Activated CD4-positive, alpha-beta T cell treated with anti-CD3 and anti-CD28 coated beads for 36 hours (primary cell): ENCODE measurements around the gene KCNMB2. TPM values are rescaled to one million over a fixed set of nuclear protein-coding genes. Genes with fewer than 3 reads are reported as not detected.
"Not testable (repeated sequence)": the region's sequence is repeated elsewhere in the genome, so short reads cannot be mapped to it uniquely, and the experiment has no call there.

ENCODE experiments used
- ATAC-seq: fragments of 200-7000 bp; cut with Tn5 transposase; one replicate; pipeline ENCODE4 v1.10.0; 2021; ENCODE audit warnings: mild to moderate bottlenecking, moderate library complexity
- CTCF ChIA-PET: fragments of 350-600 bp; sonication (Branson Sonifier 250); formaldehyde crosslinking; loops from one replicate; lab custom pipeline; 2021; ENCODE audit warnings: antibody characterized with exemption; lab: Charles Lee
- POLR2A ChIA-PET: fragments of 350-600 bp; sonication (Branson Sonifier 250); formaldehyde crosslinking; loops from one replicate; lab custom pipeline; 2021; ENCODE audit warnings: antibody characterized with exemption, inconsistent platforms; lab: Charles Lee
- DNase-seq: peaks from one replicate; pipeline ENCODE4 v3.0.0-alpha.2; 2020
- H3K27ac Mint-ChIP-seq: one replicate; pipeline ENCODE4 v1.8.0; 2021; ENCODE audit warnings: mixed read lengths
- H3K27me3 Mint-ChIP-seq: one replicate; pipeline ENCODE4 v1.8.0; 2021; ENCODE audit warnings: mixed read lengths
- H3K36me3 Mint-ChIP-seq: one replicate; pipeline ENCODE4 v1.8.0; 2021; ENCODE audit warnings: low read depth, mixed read lengths
- H3K4me1 Mint-ChIP-seq: one replicate; pipeline ENCODE4 v1.8.0; 2021; ENCODE audit warnings: mixed read lengths
- H3K4me3 Mint-ChIP-seq: one replicate; pipeline ENCODE4 v1.8.0; 2021; ENCODE audit warnings: mild to moderate bottlenecking, moderate library complexity, mixed read lengths
- H3K9me3 Mint-ChIP-seq: one replicate; pipeline ENCODE4 v1.8.0; 2021; ENCODE audit warnings: low read depth, mixed read lengths
- intact Hi-C, 2 experiments: fragments of 100-400 bp; cut with DNase I in 1 of 2; cut with micrococcal nuclease in 1 of 2; formaldehyde crosslinking; loops; one replicate each; pipeline versions ENCODE4 v1.14.2 to v1.15.1; 2022 to 2024; cut with DNase I, micrococcal nuclease
- total RNA-seq, 2 experiments: library from RNA; stranded (reverse); gene quantifications; one replicate each; pipeline ENCODE4 v1.2.3, GENCODE V29; 2021

KCNMB2 gene
- total RNA-seq, 2 experiments from 2014 or later: not detected

DNA sequence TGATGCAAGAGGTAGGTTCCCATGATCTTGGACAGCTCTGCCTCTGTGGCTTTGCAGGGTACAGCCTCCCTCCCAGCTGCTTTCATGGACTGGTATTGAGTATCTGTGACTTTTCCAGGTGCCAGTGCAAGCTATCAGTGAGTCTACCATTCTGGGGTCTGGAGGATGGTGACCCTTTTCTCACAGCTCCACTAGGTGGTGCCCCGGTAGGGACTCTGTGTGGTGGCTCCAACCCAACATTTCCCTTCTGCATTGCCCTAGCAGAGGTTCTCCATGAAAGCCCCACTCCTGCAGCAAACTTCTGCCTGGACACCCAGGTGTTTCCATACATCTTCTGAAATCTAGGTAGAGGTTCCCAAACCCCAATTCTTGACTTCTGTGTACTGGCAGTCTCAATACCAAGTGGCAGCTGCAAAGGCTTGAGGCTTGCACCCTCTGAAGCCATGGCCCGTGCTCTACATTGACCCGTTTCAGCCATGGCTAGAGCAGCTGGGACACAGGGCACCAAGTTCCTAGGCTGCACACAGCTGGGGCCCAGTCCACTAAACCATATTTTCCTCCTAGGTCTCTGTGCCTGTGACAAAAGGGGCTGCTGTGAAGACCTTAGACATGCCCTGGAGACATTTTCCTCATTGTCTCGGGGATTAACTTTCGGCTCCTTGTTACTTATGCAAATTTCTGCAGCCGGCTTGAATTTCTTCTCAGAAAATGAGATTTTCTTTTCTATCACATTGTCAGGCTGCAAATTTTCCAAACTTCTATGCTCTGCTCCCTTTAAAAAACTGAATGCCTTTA, 209.8 kb downstream of the KCNMB2 start:
- H3K36me3 Mint-ChIP-seq, intact Hi-C loops, H3K4me3 Mint-ChIP-seq, POLR2A ChIA-PET, DNase-seq, ATAC-seq, H3K4me1 Mint-ChIP-seq, CTCF ChIA-PET, H3K9me3 Mint-ChIP-seq, H3K27ac Mint-ChIP-seq, H3K27me3 Mint-ChIP-seq: not testable (repeated sequence)

- Mint-ChIP-seq H3K27ac (no peak overlapping the region), H3K36me3 (no peaks in the 10 kb centered on the region), H3K4me3 (no peak overlapping the region), H3K27me3 (peaks cover 3% of the 10 kb centered on the region), H3K9me3 (peaks cover 7% of the 10 kb centered on the region), H3K4me1 (no peaks in the 10 kb centered on the region)
- ATAC-seq (no peak), DNase-seq (no peak)
- POLR2A ChIA-PET: no interaction called here
- intact Hi-C loops: no loop called here
- CTCF ChIA-PET: no interaction called here
Measured at GRCh38 chr3:178748874-178749273, 212.6 kb downstream of the KCNMB2 start.

GRCh38 chr3:178749471-178749870, 213.2 kb downstream of the KCNMB2 start:
- Mint-ChIP-seq H3K36me3 (no peaks in the 10 kb centered on the region), H3K27ac (no peak overlapping the region), H3K27me3 (peaks cover 3% of the 10 kb centered on the region), H3K4me3 (no peak overlapping the region), H3K9me3 (peaks cover 9% of the 10 kb centered on the region), H3K4me1 (no peaks in the 10 kb centered on the region)
- intact Hi-C loops: no loop called here
- CTCF ChIA-PET: no interaction called here
- DNase-seq (no peak), ATAC-seq (no peak)
- POLR2A ChIA-PET: no interaction called here

DNA sequence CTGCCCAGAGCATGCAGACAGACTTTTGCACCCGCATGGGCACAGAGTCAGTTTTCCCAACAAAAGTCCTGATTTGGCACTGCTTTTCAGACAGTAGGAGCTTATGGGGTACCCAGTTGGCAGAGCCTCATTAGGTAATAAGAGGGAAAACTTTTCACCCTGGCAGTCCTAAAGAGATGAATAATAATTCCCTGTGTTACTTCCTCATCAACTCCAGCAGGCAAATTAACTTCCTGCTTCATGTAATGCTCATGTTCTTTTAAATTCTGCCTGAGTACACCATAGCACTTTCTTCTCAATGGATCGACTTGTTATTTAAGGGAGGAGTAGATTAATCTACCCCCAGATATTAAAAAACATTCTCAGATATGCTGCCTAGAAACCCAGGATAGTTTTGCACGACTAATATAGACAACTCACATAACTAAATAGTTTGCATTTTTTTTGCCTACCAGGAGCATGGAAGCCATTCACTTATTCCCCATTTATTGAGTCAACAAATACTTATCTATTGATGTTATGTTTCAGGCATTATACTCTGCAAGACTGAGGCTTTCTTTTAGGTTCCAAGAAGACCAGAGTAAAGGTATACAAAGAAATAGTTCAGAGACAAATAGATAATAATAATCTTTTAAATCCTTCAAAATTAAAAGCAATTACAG, 214.5 kb downstream of the KCNMB2 start:
- Mint-ChIP-seq H3K27me3 (peaks cover 3% of the 10 kb centered on the region), H3K4me3 (no peak overlapping the region), H3K27ac (no peak overlapping the region), H3K9me3 (peaks cover 5% of the 10 kb centered on the region), H3K4me1 (no peaks in the 10 kb centered on the region), H3K36me3 (no peaks in the 10 kb centered on the region)
- intact Hi-C loops: no loop called here
- CTCF ChIA-PET: no interaction called here
- ATAC-seq (no peak), DNase-seq (no peak)
- POLR2A ChIA-PET: no interaction called here

- intact Hi-C loops: no loop called here
- DNase-seq: no peak
- H3K9me3 Mint-ChIP-seq: peaks cover 2% of the 10 kb centered on the region
Measured at GRCh38 chr3:178752843-178753242, 216.6 kb downstream of the KCNMB2 start.

GRCh38 chr3:178754852-178755510, 218.7 kb downstream of the KCNMB2 start:
- POLR2A ChIA-PET: no interaction called here
- H3K9me3 Mint-ChIP-seq: peaks cover 2% of the 10 kb centered on the region
- H3K4me1 Mint-ChIP-seq: no peaks in the 10 kb centered on the region
- ATAC-seq (no peak), DNase-seq (no peak)
- no peaks in the 10 kb centered on the region for H3K36me3 Mint-ChIP-seq
- CTCF ChIA-PET: no interaction called here
- peaks cover 3% of the 10 kb centered on the region for H3K27me3 Mint-ChIP-seq
- intact Hi-C loops: no loop called here
- H3K27ac Mint-ChIP-seq: no peak overlapping the region
- no peak overlapping the region for H3K4me3 Mint-ChIP-seq

More at GRCh38 chr3:178752843-178753242, 216.6 kb downstream of the KCNMB2 start:
- Mint-ChIP-seq H3K27ac (no peak overlapping the region), H3K27me3 (peaks cover 3% of the 10 kb centered on the region), H3K4me3 (no peak overlapping the region), H3K4me1 (no peaks in the 10 kb centered on the region), H3K36me3 (no peaks in the 10 kb centered on the region)
- ChIA-PET POLR2A (no interaction called here), CTCF (no interaction called here)
- no peak for ATAC-seq

DNA sequence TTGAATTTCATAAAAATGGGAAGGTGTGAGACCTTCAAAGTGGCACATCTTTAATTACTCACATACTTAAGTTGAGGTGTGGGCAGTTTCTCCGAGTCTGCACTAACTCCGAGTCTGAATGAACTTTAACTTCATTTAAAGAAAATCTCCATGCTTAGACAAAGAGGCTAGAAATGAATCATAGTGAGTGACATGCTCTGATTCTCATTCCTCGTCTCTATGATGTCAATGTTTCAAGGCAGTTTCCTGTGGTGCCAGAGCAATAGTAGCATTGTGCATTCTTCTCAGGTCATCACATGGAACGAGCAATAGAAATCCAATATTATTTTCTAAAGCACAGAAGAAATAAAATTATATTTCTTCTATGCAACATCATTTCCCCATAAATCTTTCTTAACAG, 224.8 kb downstream of the KCNMB2 start:
- no peaks in the 10 kb centered on the region for H3K27me3 Mint-ChIP-seq
- POLR2A ChIA-PET: no interaction called here
- no peak for ATAC-seq
- no peak overlapping the region for H3K27ac Mint-ChIP-seq
- intact Hi-C loops: no loop called here
- H3K36me3 Mint-ChIP-seq: no peaks in the 10 kb centered on the region
- H3K9me3 Mint-ChIP-seq: no peaks in the 10 kb centered on the region
- no peaks in the 10 kb centered on the region for H3K4me1 Mint-ChIP-seq
- DNase-seq: no peak
- H3K4me3 Mint-ChIP-seq: no peak overlapping the region
- CTCF ChIA-PET: no interaction called here

DNA sequence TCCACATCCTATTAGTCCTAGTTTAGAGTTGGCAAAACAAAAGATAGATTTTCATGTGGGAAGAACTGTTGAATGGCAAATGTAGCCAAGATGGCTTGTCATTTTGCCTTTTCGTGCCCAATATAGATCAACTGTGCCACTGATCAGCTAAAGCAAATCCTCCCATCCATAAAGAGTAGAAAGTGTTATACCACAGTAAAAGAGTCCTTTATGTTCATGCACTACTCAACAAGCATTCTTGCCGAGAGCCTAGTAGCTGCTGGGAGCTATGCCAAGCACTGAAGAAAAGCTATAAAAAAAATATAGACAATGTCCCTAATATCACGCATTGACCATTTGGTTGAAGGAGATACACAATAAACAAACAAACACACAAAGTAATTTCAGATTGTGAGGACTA, 225.2 kb downstream of the KCNMB2 start:
- no peaks in the 10 kb centered on the region for H3K9me3 Mint-ChIP-seq
- H3K27me3 Mint-ChIP-seq: no peaks in the 10 kb centered on the region
- ChIA-PET CTCF (no interaction called here), POLR2A (no interaction called here)
- ATAC-seq (no peak), DNase-seq (no peak)
- intact Hi-C loops: no loop called here
- no peaks in the 10 kb centered on the region for H3K4me1 Mint-ChIP-seq
- H3K27ac Mint-ChIP-seq: no peak overlapping the region
- no peaks in the 10 kb centered on the region for H3K36me3 Mint-ChIP-seq
- H3K4me3 Mint-ChIP-seq: no peak overlapping the region

DNA sequence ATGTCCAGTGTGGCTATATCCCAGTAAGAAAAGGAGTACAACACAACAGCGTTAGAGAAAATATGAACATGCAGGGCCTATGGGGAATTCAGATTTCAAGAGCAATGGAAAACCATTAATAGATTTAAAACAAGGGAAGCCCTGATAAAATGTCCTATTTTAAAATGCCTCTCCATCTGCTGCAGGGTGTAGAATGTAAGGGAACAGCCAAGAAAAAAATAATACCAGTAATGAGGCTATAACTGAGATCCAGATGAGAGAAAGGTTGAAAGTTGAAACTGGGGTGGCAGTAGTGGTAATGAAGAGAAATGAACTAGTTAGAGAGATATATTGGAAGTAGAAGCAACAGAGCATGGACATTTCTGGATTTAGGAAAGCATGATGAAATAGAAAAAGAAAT, 226.1 kb downstream of the KCNMB2 start:
- ChIA-PET POLR2A (no interaction called here), CTCF (no interaction called here)
- Mint-ChIP-seq H3K27me3 (no peaks in the 10 kb centered on the region), H3K27ac (no peak overlapping the region), H3K9me3 (no peaks in the 10 kb centered on the region), H3K36me3 (no peaks in the 10 kb centered on the region), H3K4me1 (no peaks in the 10 kb centered on the region), H3K4me3 (no peak overlapping the region)
- DNase-seq (no peak), ATAC-seq (no peak)
- intact Hi-C loops: no loop called here

- Mint-ChIP-seq H3K27me3 (peaks cover 2% of the 10 kb centered on the region), H3K9me3 (no peaks in the 10 kb centered on the region), H3K4me1 (no peaks in the 10 kb centered on the region), H3K27ac (no peak overlapping the region), H3K4me3 (no peak overlapping the region), H3K36me3 (no peaks in the 10 kb centered on the region)
- intact Hi-C loops: no loop called here
- POLR2A ChIA-PET: no interaction called here
- CTCF ChIA-PET: no interaction called here
- no peak for ATAC-seq
- DNase-seq: no peak
Measured at GRCh38 chr3:178765472-178765871, 229.2 kb downstream of the KCNMB2 start.

GRCh38 chr3:178767581-178767980, 231.3 kb downstream of the KCNMB2 start:
- Mint-ChIP-seq H3K9me3 (peaks cover 9% of the 10 kb centered on the region), H3K4me1 (peaks cover 2% of the 10 kb centered on the region), H3K27ac (no peak overlapping the region), H3K36me3 (no peaks in the 10 kb centered on the region), H3K4me3 (no peak overlapping the region), H3K27me3 (peaks cover 2% of the 10 kb centered on the region)
- intact Hi-C loops: no loop called here
- ATAC-seq (no peak), DNase-seq (no peak)
- ChIA-PET CTCF (no interaction called here), POLR2A (no interaction called here)
